ENCODE measurements around the gene C3.

GRCh38 chr19:6767357-6768235, 47.1 kb upstream of the C3 start, which contains the start of gene SH2D3A:
- TF ChIP-seq GATA2 (IDR thresholded peaks at IDR 0.05; ENCODE audit: low read depth, low read length) (no peak), GATA3 (IDR thresholded peaks at IDR 0.05; ENCODE audit: low read depth, low read length) (no peak)

All from SH-SY5Y (cell line).